ENCODE data around the gene CCDC175.

Gene CCDC175

DNA sequence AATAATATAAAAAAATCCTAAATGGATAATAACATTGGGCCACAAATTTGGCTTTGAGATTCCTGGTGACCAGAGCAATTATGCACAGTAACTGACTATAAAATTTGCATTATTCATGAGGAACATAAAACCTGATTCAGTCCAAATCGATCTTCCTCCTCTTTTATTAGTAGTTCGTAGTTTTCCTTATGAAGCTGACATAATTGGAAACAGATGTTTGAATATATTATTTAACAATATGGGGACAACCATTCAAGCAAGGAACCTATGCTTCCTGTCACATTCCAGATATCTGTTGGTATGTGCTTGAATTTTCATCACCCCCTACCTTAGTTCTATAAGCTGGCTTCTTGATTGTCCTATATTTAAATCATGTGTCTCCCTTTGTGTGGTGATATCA lies 34.9 kb downstream of the CCDC175 start:
- no peak overlapping the region for H3K4me2 ChIP-seq (ENCODE audit: low read length)
- no peaks in the 10 kb centered on the region for H3K27me3 ChIP-seq (ENCODE audit: control insufficient read depth, low read length)
- no peaks in the 10 kb centered on the region for H4K20me1 ChIP-seq (ENCODE audit: control insufficient read depth, insufficient read depth, low read depth, low read length)
- no peaks in the 10 kb centered on the region for H3K9me2 ChIP-seq (replicated peaks; ENCODE audit: control insufficient read depth, low read length)
- TF ChIP-seq EZH2phosphoT487 (IDR thresholded peaks at IDR 0.05; ENCODE audit: borderline replicate concordance, low read length) = no peak
- TF ChIP-seq, protein P1, sequence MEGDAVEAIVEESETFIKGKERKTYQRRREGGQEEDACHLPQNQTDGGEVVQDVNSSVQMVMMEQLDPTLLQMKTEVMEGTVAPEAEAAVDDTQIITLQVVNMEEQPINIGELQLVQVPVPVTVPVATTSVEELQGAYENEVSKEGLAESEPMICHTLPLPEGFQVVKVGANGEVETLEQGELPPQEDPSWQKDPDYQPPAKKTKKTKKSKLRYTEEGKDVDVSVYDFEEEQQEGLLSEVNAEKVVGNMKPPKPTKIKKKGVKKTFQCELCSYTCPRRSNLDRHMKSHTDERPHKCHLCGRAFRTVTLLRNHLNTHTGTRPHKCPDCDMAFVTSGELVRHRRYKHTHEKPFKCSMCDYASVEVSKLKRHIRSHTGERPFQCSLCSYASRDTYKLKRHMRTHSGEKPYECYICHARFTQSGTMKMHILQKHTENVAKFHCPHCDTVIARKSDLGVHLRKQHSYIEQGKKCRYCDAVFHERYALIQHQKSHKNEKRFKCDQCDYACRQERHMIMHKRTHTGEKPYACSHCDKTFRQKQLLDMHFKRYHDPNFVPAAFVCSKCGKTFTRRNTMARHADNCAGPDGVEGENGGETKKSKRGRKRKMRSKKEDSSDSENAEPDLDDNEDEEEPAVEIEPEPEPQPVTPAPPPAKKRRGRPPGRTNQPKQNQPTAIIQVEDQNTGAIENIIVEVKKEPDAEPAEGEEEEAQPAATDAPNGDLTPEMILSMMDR (IDR thresholded peaks at IDR 0.05; ENCODE audit: low read depth, low read length, poor library complexity, severe bottlenecking) = no peak
- no peaks in the 10 kb centered on the region for H3K9me3 ChIP-seq (ENCODE audit: control insufficient read depth, insufficient read depth, low read length)
- H3F3A ChIP-seq (ENCODE audit: control insufficient read depth, insufficient read depth) = no peaks in the 10 kb centered on the region
- H3K36me3 ChIP-seq (ENCODE audit: control insufficient read depth, low read length) = no peaks in the 10 kb centered on the region
- no peaks in the 10 kb centered on the region for H3K4me1 ChIP-seq (ENCODE audit: control insufficient read depth, low read length)
- no peak overlapping the region for H3K4me3 ChIP-seq (ENCODE audit: low read length)
- H3K27ac ChIP-seq (ENCODE audit: low read depth, low read length) = no peak overlapping the region
- H3K79me2 ChIP-seq (ENCODE audit: control insufficient read depth, low read length) = no peaks in the 10 kb centered on the region

GRCh38 chr14:59540852-59541251 lies 35.8 kb downstream of the CCDC175 start:
- Histone ChIP-seq H4K20me1 (ENCODE audit: control insufficient read depth, insufficient read depth, low read depth, low read length) (no peaks in the 10 kb centered on the region), H3K9me2 (replicated peaks; ENCODE audit: control insufficient read depth, low read length) (no peaks in the 10 kb centered on the region), H3K27me3 (ENCODE audit: control insufficient read depth, low read length) (no peaks in the 10 kb centered on the region), H3K79me2 (ENCODE audit: control insufficient read depth, low read length) (no peaks in the 10 kb centered on the region), H3K9me3 (ENCODE audit: control insufficient read depth, insufficient read depth, low read length) (no peaks in the 10 kb centered on the region), H3K4me3 (ENCODE audit: low read length) (no peak overlapping the region), H3K27ac (ENCODE audit: low read depth, low read length) (no peak overlapping the region), H3K4me2 (ENCODE audit: low read length) (no peak overlapping the region), H3K4me1 (ENCODE audit: control insufficient read depth, low read length) (no peaks in the 10 kb centered on the region), H3F3A (ENCODE audit: control insufficient read depth, insufficient read depth) (no peaks in the 10 kb centered on the region), H3K36me3 (ENCODE audit: control insufficient read depth, low read length) (no peaks in the 10 kb centered on the region)
- TF ChIP-seq EZH2phosphoT487 (IDR thresholded peaks at IDR 0.05; ENCODE audit: borderline replicate concordance, low read length) = no peak
- TF ChIP-seq, protein P1 (IDR thresholded peaks at IDR 0.05; ENCODE audit: low read depth, low read length, poor library complexity, severe bottlenecking) = no peak

DNA sequence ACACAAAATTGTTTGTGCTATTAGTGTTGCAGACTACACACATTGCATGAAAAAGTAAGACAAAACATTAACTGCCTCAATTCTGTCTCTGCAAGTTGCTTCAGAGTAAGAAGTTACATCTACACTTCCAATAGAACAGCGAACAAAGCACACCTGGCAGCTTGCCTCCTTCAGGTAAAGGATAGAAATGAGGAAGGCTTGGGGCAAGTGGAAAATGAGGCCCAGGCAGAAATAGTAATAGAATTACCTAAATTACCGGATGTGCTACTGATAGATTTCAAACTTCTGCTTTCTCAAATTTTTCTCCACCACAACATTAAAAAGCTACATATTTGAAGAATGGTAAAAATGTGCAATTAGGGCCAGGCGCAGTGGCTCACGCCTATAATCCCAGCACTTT lies 37.7 kb downstream of the CCDC175 start:
- H3K36me3 ChIP-seq (ENCODE audit: control insufficient read depth, low read length) = no peaks in the 10 kb centered on the region
- no peak overlapping the region for H3K27ac ChIP-seq (ENCODE audit: low read depth, low read length)
- no peaks in the 10 kb centered on the region for H3K9me3 ChIP-seq (ENCODE audit: control insufficient read depth, insufficient read depth, low read length)
- no peaks in the 10 kb centered on the region for H3K79me2 ChIP-seq (ENCODE audit: control insufficient read depth, low read length)
- H3K4me2 ChIP-seq (ENCODE audit: low read length) = no peak overlapping the region
- no peaks in the 10 kb centered on the region for H4K20me1 ChIP-seq (ENCODE audit: control insufficient read depth, insufficient read depth, low read depth, low read length)
- no peaks in the 10 kb centered on the region for H3K9me2 ChIP-seq (replicated peaks; ENCODE audit: control insufficient read depth, low read length)
- H3F3A ChIP-seq (ENCODE audit: control insufficient read depth, insufficient read depth) = no peaks in the 10 kb centered on the region
- H3K27me3 ChIP-seq (ENCODE audit: control insufficient read depth, low read length) = no peaks in the 10 kb centered on the region
- TF ChIP-seq, protein P1 (IDR thresholded peaks at IDR 0.05; ENCODE audit: low read depth, low read length, poor library complexity, severe bottlenecking) = no peak
- no peak for TF ChIP-seq EZH2phosphoT487 (IDR thresholded peaks at IDR 0.05; ENCODE audit: borderline replicate concordance, low read length)
- H3K4me1 ChIP-seq (ENCODE audit: control insufficient read depth, low read length) = no peaks in the 10 kb centered on the region
- H3K4me3 ChIP-seq (ENCODE audit: low read length) = no peak overlapping the region

GRCh38 chr14:59537476-59537875 lies 39.1 kb downstream of the CCDC175 start:
- H3K4me2 ChIP-seq (ENCODE audit: low read length) = no peak overlapping the region
- no peaks in the 10 kb centered on the region for H3K9me3 ChIP-seq (ENCODE audit: control insufficient read depth, insufficient read depth, low read length)
- no peak for TF ChIP-seq EZH2phosphoT487 (IDR thresholded peaks at IDR 0.05; ENCODE audit: borderline replicate concordance, low read length)
- TF ChIP-seq, protein P1 (IDR thresholded peaks at IDR 0.05; ENCODE audit: low read depth, low read length, poor library complexity, severe bottlenecking) = no peak
- no peak overlapping the region for H3K4me3 ChIP-seq (ENCODE audit: low read length)
- H3K36me3 ChIP-seq (ENCODE audit: control insufficient read depth, low read length) = no peaks in the 10 kb centered on the region
- no peaks in the 10 kb centered on the region for H3K4me1 ChIP-seq (ENCODE audit: control insufficient read depth, low read length)
- no peaks in the 10 kb centered on the region for H3K9me2 ChIP-seq (replicated peaks; ENCODE audit: control insufficient read depth, low read length)
- H3K79me2 ChIP-seq (ENCODE audit: control insufficient read depth, low read length) = no peaks in the 10 kb centered on the region
- H4K20me1 ChIP-seq (ENCODE audit: control insufficient read depth, insufficient read depth, low read depth, low read length) = no peaks in the 10 kb centered on the region
- H3K27me3 ChIP-seq (ENCODE audit: control insufficient read depth, low read length) = no peaks in the 10 kb centered on the region
- no peaks in the 10 kb centered on the region for H3F3A ChIP-seq (ENCODE audit: control insufficient read depth, insufficient read depth)
- H3K27ac ChIP-seq (ENCODE audit: low read depth, low read length) = no peak overlapping the region

All from DOHH2 (cell line).